GM21528 (cell line): ENCODE measurements around the gene SCAP.
A peak's percentile ranks its signal among the peaks of the same experiment; 100 is the strongest.
"Not testable (repeated sequence)": the region's sequence is repeated elsewhere in the genome, so short reads cannot be mapped to it uniquely, and the experiment has no call there.

ENCODE experiments used
- ATAC-seq: cut with Tn5 transposase; IDR thresholded peaks from one replicate; pipeline ENCODE4 v1.9.1; 2021; ENCODE audit warnings: mild to moderate bottlenecking, moderate library complexity; ENCODE audit not compliant: unreplicated experiment, low FRiP score

Gene SCAP

DNA sequence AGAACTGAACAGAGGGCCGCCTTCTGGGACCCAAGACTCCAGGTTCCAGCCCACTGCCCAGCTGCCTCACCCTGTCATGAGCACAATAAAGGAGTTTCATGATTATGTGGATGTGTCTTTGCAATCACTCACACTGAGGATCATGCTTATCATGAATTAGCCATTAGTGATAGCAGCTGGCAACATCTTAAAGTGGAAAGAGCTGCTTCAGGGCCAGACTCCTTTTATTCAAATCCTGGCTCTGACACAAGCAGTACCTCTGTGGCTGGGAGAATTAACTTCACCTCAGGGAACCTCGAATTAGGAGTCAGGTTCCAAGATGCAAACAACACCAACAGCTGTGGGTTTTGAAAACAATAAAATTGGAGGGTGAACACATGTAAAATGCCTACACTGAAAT, 6.6 kb upstream of the SCAP start:
- ATAC-seq: no peak

DNA sequence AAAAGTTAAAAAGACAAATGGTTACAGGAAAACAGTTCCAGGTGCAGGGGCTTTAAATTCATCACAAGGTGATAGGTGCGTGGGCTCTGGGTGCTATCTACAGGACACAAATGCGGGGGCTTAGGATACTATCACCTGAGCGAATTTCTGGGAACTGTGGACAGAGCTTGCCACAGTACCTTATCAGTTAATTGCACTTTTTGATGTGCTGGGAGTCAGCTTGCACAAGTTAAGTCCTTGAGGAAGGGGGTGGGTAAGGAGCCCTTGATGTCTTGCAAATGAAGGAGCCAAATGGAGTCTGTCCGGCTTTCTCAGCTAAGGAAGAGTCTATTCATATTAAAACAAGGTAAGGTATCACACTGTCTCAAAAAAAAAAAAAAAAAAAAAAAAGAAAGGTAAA, 6.0 kb upstream of the SCAP start:
- not testable (repeated sequence) for ATAC-seq

DNA sequence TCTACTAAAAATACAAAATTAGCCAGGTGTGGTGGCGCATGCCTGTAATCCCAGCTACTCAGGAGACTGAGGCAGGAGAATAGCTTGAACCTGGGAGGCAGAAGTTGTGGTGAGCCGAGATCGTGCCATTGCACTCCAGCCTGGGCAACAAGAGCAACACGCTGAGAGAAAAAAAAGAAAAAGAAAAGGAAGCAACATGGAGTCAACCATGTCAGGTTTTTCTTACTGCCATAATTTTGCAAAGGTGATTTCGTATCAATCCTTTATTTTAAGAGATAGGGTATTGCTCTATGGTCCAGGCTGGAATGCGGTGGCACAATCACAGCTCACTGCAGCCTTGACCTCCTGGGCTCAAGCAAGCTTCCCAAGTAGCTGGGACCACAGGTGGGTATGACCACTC, 4.5 kb upstream of the SCAP start:
- ATAC-seq: not testable (repeated sequence)

DNA sequence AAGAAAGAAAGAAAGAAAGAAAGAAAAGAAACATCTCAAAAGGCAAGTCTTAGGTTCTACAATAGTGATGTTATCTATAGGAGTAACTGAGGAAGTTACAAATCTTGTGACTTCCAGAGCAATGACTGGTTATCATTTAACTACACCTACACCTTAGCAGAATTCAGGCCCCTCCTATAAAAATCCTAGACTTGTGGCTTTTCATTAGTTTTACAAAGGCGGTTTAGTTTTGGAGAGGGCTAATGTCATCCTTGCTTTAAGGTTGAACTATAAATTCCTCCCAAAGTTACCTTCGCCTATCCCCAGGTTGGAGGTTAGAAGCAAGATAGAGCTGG, 4.1 kb upstream of the SCAP start:
- no peak for ATAC-seq

DNA sequence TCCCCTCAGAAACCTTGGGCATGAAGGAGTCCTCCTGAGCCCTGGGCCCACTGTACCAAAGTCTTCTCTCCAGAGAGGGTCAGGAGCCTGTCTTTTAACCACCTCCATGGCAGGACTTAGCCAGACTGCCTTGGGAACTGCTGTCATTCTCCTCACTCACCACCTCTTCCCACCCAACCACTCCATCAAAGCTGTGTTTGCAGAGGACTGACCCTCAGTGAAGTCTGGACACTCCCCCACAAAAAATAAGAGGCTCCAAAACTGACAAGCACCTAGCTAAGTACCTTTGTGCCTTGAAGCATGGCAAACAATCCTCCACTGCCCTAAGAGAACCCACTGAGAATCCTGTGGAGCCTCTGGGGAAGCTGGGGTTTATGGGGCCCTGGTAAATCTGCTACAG, 2.3 kb upstream of the SCAP start:
- ATAC-seq: no peak

DNA sequence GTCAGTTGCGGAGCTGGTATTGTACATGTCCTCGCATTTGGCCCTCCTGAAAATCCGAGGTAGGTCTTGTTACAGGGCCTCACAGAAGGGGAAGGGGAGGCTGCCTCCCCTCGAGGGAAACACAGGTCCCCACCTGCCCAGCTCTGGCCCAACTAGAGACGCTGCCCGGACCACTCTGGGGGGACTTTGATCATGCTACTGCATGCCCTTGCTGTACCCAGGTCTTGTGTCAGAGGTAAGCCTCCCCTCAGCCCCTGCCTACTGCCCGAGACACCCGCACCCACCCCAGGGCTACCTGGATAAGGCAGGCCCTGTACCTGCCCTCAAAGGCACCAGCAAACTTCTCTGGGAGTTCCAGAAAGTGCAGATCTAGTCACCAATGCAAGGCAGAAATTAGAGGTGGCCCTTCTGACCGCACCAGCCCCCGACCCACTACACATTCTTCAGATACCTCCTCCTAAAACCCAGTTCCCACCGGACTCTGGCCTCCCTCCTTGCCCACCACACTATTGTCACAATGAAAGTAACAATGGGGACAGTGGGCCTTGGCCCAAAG, 981 bp upstream of the SCAP start:
- no peak for ATAC-seq

DNA sequence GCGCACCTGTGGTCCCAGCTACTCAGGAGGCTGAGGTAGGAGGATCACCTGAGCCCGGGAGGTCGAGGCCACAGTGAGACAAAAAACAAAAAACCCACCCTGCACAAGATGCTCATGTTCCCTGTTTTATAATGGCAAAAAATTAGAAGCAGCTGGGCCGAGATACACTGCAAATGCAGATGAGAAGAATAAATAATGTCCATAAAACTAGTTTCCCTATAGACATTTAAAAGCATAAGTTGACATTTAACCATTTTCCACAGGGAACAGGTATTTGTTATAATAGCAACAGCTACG, 537 bp upstream of the SCAP start:
- ATAC-seq: no peak

DNA sequence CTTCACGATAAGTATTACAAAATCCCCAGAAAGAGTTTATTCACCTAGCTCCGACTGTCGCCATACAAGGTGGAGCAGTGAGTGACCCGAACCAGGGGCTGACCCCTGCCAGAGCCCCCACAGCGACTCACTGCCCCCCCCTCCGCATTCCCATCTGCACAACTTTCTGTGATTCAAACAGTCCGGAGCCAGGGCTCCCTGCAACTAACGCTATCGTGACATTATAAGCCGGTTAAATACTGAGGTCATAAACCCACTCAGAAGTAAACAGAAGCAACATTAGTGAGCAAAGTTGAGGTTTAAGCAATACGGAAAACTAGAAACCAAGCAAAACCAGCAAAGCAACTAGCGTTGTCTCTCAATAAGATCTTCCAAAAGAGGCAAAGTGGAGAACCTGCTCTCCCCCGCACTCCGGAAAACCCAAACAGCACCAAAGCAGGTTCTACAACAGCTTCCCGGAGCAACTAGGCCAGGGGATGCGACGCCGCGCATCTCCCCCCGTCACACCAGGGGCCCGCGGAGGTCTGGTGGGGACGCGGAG, 642 bp downstream of the SCAP start:
- peak; percentile 11 for ATAC-seq

DNA sequence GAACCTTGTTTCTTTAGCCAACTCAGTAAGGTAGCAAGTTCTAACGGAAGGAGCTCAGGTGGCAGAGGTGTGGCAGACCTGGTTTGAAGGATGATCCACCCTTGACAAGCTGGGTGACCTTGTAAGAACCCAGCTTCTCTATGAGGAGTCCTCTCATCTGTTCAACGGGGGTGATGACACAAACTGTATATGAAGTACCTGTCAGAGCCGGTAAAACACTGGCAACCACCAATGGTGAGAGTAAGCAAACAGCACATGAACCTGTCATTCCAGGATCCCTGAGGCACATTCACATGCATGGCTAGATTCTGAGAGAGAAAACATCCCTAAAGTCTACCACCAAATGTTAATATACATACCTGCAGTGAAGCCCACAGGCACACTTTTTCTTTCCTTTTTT, 2.4 kb downstream of the SCAP start:
- no peak for ATAC-seq

DNA sequence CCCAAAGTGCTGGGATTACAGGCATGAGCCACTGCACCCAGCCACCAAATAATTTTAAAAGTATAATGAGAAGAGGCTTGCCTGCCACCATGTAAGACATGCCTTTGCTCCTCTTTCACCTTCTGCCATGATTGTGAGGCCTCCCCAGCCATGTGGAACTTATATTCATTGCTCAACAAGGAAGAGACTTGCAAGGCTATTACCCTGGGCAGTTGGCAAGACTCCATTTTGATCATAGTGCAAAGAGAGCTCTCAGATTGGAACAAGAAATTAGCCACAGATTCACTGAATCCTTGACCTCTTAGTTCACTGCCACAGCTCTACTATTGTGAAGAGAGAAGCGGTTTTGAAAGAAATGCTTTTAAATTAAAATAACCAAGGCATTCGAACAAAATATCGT, 6.1 kb downstream of the SCAP start:
- ATAC-seq: no peak

DNA sequence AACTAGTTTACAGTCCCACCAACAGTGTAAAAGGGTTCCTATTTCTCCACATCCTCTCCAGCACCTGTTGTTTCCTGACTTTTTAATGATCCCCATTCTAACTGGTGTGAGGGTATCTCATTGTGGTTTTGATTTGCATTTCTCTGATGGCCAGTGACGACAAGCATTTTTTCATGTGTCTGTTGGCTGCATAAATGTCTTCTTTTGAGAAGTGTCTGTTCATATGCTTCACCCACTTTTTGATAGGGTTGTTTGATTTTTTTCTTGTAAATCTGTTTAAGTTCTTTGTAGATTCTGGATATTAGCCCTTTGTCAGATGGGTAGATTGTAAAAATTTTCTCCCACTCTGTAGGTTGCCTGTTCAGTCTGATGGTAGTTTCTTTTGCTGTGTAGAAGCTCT, 7.4 kb downstream of the SCAP start:
- ATAC-seq: not testable (repeated sequence)

DNA sequence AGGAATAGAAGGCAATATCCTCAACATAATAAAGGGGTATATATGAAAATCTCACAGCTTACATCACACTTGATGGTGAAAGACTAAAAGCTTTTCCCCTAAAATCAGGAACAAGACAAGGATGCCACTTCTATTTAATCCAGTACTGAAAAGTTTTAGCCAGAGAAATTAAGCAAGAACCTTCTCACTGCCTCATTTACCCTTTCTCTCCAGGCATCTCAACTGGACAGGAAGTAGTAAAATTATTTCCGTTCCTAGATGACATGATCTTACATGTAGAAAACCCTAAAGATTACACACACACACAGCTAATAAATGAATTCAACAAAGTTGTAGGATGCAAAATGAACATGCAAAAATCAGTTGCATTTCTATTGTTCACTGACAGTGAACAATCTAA, 11.2 kb downstream of the SCAP start:
- no peak for ATAC-seq

DNA sequence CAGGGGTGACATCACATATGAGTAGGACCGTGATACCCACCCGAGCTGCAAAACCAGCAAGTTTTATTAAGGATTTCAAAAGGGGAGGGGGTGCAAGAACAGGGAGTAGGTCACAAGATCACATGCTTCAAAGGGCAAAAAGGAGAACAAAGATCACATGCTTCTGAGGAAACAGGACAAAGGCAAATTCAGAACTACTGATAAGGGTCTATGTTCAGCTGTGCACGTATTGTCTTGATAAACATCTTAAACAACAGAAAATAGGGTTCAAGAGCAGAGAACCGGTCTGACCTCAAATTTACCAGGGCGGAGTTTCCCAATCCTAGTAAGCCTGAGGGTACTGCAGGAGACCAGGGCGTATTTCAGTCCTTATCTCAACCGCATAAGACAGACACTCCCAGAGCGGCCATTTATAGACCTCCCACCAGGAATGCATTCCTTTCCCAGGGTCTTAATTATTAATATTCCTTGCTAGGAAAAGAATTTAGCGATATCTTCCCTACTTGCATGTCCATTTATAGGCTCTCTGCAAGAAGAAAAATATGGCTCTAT, 16.1 kb downstream of the SCAP start:
- not testable (repeated sequence) for ATAC-seq

DNA sequence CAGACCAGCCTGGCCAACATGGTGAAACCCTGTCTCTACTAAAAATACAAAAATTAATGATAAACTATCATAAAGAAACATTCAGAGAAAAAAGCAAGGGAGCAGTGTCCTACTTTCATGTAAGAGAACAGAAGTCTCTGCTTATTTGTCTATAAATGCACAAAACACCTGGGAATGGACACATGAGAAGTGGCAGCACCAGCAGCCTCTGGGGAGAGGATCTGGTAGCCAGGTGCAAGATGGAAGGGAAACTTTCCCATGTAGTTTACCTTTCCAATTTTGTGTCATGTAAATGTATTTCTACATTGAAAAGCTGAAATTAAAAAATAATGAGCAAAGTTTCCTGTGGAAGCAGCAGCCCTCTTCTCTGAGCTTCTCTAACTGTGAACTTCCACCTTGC, 18.8 kb downstream of the SCAP start:
- no peak for ATAC-seq

DNA sequence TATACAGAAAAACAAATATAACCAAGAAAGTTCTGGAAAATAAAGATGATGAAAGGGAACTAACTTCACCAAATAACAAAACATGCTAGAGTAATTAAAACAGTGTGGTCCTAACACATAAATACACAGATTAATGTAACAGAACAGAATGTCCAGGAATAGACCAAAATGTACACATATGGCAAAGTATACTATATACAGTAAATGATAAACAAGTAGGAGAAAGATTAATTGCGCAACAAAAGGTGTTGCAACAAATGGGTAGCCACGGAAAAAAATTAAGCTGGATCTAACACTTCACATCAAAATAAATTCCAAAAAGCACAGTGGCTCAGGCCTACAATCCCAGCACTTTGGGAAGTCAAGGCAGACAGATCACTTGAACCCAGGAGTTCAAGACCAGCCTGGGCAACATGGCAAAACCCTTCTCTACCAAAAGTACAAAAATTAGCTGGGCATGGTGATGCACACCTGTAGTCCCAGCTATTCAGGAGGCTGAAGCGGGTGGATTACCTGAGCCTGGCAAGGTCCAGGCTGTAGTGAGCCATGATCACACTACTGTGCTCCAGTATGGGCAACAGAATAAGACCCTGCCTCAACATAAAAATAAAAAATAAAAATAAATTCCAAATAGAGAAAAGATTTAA, 19.8 kb downstream of the SCAP start:
- no peak for ATAC-seq

DNA sequence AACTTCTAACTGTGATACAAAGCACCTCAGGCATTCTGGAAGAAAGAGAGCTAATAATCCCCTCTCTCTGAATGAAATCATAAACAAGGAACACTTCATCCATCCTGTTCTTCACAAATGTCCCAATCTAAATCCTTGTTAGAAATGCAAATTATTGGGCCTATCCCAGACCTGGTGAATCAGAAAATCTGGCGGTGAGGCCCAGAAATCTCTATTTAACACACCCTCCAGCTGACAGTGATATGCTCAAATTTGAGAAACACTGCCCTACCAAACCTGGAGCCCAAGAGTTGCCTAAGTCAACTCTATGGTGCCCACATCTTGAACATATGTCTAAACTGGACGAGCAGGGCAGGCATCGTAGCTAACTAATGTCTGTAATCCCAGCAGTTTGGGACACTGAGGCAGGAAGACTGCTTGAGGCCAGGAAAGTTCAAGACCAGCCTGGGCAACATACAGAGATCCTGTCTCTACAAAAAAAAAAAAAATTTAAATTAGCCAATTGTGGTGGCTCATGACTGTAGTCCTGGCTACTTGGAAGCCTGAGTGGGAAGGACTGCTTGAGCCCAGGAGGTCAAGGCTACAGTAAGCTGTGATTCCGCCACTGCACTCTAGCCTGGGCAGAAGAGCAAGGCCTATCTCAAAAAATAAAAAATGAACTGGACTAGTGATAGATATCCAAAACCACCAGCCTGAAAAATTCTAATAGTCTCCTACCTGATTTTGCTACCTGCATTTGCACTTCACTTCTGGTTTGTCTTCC, 23.1 kb downstream of the SCAP start:
- ATAC-seq: no peak

DNA sequence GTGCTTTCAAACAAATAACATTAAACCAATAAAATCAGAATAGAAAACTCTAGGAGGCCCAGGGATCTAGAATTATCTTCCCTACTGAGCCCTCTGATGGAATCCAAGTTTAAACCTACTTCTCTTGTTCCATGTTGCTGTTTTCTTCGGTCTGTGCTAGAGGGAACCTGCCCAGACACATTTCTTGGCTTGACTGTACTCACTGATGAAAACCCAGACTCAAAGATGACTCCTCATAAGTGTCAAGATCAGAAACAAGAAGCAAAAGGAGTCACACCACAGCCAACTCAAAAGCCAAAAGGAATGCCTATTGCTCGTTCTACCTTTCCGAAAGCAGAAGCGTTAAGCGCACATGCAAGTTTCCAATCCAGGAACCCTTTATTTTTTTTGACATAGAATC, 31.6 kb downstream of the SCAP start:
- ATAC-seq: no peak

DNA sequence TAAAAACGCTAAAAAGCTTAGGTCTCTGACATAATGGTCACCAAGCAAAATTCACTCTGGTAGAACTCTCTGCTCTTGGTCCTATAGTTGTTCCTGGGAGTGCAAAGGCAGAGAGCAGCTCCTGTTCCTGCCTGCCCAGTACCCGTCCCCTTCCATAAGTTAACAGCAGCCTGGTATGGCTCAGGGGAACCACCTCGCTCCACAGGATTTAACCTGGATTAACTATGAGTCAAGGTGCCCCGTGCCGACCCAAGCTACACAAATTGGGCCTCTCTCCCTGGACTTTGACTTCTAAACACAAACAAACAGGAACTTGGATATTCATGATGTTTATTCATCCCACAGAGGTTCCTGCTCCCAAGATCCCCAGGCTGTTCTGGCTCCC, 32.1 kb downstream of the SCAP start:
- ATAC-seq: no peak

DNA sequence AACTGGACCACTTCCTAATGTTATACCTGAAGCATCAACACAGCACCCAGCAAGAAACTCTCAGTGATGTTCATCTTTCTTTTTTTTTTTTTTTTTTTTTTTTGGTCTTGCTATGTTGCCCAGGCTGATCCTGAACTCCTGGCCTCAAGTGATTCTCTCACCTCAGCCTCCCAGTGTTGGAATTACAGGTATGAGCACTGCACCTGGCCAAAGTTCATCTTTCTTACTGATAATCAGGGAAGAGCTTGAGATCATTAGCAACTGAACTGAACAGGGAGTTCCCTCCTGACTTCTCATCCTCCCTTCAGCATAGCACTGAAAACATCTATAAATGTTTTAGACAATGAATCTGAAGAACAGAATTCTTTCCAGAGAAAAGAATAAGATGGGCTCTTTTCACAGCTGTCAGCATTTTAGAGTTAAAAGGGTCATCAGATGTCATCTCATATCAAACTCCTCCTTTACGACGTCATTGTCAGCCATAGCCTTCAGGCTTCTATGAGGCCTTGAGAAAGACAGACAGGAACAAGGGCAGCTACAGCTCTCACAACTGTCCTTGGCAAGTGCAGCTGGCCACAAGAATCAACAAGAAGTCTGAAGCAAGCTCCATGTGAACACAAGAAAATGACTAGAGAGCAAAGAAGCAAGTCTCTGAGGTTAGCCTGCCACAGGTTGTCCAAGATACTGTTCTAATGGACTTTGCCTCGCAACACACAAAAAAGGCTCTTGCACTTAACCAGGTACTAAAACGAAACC, 33.8 kb downstream of the SCAP start:
- no peak for ATAC-seq

DNA sequence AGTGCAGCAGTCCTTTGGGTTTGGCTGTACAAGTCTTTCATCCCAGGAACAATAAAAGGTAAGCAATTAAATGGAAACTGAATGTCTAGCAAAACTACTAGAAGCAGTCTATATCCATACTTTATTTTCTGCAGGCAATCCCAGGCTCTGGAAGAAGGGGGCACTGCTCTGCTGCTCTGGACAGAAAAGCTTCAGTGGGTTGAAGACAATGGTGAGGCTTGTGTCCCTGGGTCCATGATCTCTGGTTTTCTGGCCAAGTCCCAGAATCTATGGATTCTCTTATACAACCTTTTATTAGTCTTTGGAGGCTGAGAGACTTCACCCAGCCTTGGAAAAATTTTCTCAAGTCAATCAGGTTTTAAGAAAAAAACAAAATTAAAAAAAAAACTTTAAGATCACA, 35.6 kb downstream of the SCAP start:
- ATAC-seq: no peak

DNA sequence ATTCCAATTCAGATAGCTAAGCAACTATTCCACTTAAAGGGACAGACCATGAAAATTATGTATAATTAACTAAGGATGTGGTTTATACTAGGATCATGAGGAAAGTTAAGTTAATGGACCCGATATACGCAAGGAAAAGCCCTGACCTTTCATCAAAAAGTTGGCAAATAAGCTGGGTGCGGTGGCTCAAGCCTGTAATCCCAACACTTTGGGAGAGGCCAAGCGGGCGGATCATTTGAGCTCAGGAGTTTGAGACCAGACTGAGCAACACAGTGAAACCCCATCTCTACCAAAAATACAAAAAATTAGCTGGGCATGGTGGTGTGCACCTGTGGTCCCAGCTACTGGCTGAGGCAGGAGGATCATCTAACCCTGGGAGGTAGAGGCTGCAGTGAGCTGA, 39.6 kb downstream of the SCAP start:
- ATAC-seq: no peak
